GM11168 (cell line): ENCODE measurements around the gene ZNF12.
"Not testable (repeated sequence)": the region's sequence is repeated elsewhere in the genome, so short reads cannot be mapped to it uniquely, and the experiment has no call there.

ENCODE experiments used
- in situ Hi-C: fragments of 300-500 bp; cut with MboI; formaldehyde crosslinking; loops from one replicate; pipeline ENCODE4 v1.12.0; 2022; ENCODE audit warnings: low sequenced_read_pairs; ENCODE audit not compliant: unreplicated experiment

Gene ZNF12

DNA sequence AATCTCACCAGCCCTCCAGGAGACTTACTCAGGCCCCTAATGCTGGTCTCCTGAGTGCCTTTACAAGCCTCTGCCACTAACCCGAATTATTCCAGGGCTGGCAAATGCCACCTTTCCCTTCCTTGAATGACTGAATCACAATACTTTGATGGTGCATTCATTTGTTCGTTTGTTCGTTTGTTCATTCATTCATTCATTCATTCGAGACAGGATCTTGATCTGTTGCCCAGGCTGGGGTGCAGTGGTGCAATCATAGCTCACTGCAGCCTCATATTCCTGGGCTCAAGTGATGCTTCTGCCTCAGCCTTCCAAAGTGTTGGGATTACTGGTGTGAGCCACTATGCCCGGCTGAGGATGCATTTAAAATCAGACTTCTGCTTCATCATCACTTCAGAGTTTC, 6.0 kb downstream of the ZNF12 start:
- in situ Hi-C loops, result no loop called here

DNA sequence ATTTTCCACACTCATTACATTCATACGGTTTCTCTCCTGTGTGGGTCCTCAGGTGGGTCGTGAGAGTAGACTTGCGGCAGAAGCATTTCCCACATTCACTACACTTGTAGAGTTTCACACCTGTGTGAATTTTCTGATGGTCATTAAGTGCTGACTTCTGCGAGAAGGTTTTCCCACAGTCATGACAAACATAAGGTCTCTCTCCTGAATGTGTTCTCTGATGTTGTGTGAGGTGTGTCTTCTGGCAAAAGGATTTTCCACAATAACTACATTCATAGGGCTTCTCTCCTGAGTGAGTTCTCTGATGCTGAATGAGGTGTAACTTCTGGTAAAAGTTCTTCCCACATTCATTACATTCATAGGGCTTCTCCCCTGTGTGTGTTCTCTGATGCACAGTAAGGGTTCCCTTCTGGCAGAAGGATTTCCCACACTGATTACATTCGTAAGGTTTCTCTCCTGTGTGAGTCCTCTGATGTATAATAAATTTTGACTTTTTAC, 15.1 kb downstream of the ZNF12 start:
- in situ Hi-C loops, result no loop called here

DNA sequence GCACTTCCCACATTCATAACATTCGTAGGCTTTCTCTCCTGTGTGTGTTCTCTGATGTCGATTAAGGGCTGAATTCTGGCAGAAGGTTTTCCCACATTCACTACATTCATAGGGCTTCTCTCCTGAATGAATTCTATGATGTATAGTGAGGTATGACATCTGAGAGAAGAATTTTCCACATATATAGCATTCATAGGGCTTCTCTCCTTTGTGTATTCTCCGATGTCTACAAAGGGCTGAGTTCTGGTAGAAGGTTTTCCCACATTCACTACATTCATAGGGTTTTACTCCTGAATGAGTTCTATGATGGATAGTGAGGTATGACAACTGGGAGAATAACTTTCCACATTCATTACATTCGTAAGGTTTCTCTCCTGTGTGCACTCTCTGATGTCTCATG, 15.6 kb downstream of the ZNF12 start:
- in situ Hi-C loops, result no loop called here

DNA sequence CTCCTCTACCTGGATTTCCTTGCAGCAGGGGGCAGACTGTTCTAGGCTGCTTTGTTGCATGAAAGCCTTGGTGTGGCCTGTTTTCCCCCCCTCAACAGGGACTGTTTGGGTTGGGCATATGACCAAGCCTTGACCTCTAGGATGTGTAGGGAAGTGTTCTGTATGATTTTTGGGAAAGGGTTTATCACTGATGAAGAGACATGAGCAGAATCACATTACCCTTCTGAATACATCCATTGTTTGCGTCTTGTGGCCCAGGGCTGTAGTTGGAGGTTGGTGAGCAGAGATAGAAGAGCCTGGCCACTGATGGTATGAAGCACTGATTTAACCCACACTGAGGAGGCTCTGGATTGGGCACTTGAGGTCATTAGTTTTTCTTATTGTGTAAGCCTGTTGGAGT, 26.6 kb downstream of the ZNF12 start:
- in situ Hi-C loops, result no loop called here

DNA sequence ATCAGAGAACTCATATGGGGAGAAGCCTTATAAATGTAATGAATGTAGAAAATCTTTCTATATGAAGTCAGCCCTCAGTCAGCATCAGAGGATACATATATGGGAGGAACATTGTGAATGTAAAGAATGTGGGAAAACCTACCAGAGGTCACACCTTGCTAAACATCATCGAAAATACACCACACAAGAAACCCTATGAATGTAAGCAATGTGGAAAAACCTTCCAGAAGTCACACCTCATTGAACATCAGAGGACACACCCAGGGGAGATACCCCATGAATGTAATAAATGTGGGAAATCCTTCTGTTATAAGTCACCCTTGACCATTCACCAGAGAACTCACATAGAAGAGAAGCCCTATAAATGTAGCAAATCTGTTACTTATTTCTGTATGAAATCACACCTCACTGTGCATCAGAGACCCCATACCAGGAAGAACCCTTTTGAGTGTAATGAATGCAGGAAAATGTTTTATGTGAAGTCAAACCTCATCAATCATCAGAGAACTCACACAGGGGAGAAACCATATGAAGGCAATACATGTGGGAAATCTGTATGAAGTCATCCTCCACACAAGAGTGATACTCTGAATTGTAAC, 30.8 kb downstream of the ZNF12 start:
- in situ Hi-C loops, result no loop called here

DNA sequence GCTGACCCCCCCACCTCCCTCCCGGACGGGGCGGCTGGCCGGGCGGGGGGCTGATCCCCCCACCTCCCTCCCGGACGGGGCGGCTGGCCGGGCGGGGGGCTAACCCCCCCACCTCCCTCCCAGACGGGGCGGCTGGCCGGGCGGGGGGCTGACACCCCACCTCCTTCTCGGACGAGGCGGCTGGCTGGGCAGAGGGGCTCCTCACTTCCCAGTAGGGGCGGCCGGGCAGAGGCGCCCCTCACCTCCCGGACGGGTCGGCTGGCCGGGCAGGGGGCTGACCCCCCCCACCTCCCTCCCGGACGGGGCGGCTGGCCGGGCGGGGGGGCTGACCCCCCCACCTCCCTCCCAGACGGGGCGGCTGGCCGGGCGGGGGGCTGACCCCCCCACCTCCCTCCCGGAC, 35.9 kb downstream of the ZNF12 start:
- in situ Hi-C loops, result not testable (repeated sequence)

DNA sequence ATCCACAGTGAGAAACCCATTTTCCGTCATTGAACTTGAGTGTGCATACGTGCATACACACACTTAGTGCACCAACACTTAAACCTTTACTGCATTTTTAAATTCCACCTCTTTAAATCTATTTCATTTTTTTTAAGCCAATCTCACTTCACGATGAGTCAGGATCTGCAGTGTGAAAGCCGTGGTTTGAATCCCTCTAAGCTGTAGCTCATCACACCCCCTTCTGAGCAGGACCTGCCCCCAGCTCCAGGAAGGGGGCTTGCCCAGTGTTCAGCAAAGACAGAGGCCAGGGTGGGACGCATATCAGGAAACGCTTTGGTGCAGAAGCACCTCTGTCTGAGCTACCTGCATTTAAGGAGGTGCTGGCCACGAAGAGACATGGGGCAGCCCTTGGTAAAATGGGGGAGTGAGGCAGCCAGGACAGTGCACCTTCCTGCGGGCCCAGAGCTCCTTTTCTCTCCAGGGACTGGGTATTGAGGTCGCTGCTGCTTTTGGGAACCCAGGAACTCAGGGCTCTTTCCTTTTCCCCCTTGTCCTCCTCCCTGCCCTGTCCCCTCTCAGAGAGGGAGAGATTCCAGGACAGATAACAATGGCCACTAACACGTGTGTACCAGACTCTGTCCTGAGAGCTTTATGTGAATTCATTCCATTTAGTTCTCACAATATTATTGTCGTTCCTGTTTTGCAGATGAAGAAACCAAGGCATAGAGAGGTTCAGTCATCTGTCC, 48.0 kb downstream of the ZNF12 start:
- in situ Hi-C loops, result no loop called here

DNA sequence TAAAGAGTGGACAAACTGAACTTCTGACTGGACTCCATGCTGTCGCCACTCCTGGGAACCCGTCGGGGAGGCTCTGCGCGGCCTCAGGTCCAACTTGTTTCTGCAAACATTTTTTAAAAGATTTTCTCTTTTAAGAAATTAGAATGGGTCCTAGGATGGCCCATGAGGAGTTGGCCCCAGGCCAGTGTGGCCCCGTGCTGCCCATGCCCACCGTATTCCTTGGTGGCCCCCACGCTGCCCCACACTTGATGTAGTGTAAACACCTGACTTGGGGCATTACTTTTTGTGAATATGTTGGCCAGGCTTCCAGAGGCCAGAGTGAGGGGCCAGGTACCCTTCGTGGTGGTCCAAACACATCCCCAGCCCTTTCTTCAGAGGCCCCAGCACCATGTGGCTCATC, 50.3 kb downstream of the ZNF12 start:
- in situ Hi-C loops, result no loop called here

GRCh38 chr7:6655636-6656385, 50.9 kb downstream of the ZNF12 start:
- in situ Hi-C loops, result no loop called here

DNA sequence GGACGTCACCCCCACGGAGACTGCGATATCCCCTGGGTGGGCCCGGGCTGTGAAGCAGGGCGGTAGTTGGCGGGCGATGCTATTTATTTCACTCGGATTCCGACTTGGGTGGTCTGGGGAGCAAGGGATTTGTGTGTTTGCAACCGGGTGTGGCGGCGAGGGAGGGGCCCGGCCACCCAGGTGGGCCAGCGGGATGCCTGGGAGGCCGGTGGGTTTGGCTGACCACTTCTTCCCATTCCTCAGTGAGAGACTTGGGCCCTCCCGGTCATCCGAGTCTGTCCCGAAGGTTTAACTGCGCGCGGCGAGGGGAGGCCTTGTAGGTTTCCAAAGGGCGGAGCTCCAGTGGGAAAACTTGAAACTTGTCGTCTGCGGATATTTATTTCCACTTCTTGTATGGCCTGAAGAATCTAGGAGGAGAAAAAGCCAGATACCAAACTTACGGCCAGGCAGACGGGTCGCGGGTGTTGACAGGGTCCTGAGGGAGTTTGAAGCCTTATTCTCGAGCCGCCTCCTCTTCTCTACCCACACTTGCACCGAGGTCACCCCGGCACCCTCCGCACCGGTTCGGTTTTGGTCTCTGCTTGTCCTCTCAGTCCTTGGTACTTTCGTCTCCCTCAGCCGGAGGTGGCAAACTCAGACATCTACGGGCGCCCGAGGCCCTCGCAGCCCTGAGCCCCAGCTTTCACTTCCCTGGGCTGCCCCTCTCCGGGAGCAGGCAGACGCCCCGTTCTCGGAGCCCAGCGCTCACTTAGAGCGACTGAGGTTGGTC, 51.7 kb downstream of the ZNF12 start:
- in situ Hi-C loops, result no loop called here

- in situ Hi-C loops, result no loop called here
These were observed 52.5 kb downstream of the ZNF12 start for GRCh38 chr7:6654113-6654841.

DNA sequence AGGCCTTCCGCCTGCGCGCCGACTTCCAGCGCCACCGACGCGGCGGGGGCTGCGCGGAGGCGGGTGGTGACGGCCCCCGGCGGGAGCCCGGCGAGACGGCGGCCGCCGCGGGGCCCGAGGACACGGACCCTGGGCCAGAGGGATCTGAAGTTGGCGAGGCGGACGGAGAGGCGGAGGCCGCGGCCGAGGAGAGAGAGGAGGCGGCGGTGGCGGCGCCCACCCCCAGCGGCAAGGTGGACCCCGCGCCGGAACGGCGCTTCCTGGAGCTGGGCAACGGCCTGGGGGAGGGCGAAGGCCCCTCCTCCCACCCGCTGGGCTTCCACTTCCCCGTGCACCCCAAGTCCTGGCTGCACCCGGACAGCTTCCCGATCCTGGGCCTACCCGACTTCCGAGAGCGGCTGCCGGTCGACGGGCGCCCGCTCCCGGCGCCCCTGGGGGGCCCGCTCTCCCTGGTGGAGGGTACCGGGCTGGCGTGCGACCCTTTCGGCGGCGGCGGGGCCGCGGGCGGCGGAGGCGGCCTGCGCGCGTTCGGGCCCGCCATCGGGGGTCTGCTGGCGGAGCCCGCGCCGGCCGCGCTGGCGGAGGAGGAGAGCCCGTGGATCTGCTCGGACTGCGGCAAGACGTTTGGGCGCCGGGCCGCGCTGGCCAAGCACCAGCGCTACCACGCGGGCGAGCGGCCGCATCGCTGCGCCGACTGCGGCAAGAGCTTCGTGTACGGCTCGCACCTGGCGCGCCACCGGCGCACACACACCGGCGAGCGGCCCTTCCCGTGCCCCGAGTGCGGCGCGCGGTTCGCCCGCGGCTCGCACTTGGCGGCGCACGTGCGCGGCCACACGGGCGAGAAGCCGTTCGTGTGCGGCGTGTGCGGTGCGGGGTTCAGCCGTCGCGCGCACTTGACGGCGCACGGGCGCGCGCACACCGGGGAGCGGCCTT, 53.4 kb downstream of the ZNF12 start:
- in situ Hi-C loops, result no loop called here

DNA sequence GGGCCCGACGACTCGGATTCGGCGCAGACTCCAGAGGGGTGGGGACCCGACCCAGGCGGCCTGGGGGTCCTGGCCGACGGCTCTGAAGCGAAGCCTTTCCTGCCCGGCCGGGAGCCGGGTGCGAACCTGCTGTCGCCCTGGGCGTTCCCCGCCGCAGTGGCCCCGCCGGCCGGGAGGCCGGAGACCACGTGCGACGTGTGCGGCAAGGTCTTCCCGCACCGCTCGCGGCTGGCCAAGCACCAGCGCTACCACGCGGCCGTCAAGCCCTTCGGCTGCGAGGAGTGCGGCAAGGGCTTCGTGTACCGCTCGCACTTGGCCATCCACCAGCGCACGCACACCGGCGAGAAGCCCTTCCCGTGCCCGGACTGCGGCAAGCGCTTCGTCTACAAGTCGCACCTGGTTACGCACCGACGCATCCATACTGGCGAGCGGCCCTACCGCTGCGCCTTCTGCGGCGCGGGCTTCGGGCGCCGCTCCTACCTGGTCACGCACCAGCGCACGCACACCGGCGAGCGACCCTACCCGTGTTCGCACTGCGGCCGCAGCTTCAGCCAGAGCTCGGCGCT, 54.2 kb downstream of the ZNF12 start:
- in situ Hi-C loops, result no loop called here

- in situ Hi-C loops, result no loop called here
These were observed 54.8 kb downstream of the ZNF12 start for GRCh38 chr7:6651851-6652445.

DNA sequence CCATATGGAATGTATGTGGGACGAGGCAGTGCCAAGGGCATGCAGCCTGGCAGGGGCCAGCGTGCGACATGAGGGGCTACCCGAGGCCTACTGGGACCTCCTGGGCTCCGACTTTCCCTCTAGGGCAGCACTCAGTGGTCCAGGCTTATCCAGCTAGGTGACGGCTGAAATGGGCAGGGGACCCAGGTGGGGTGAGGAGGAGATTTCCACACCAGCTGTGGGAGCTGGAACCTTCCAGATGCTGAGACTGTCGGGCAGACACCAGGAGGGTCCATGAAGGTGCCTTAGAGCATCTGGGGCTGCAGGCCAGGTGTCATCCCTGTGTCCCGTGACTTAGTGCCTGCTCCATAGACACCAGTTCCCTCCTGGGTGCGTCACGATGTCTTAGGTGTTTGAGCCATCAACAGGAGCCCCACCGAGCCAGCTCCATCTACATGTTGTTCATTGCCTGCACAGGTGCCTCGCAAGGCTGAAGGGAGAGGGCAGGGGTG, 56.2 kb downstream of the ZNF12 start:
- in situ Hi-C loops, result no loop called here

GRCh38 chr7:6650086-6650485, 56.7 kb downstream of the ZNF12 start:
- in situ Hi-C loops, result no loop called here

GRCh38 chr7:6649241-6649961, 57.3 kb downstream of the ZNF12 start:
- in situ Hi-C loops, result no loop called here

DNA sequence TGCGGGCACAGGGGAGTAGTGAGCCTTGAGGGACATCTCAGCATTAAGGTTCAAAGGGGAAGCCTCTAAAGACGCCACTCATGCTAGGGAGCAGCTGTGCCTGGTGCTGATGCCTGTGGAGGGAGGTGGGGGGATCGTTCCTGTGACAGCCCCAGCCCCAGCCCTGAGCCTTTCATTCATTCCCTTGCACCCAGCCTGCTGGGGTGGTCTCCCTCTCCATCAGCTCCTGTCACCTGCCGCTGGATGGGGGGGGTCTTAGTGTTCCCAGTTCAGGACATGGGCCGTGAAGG, 58.0 kb downstream of the ZNF12 start:
- in situ Hi-C loops, result no loop called here
